ENCODE data around the gene FBLN1.

DNA sequence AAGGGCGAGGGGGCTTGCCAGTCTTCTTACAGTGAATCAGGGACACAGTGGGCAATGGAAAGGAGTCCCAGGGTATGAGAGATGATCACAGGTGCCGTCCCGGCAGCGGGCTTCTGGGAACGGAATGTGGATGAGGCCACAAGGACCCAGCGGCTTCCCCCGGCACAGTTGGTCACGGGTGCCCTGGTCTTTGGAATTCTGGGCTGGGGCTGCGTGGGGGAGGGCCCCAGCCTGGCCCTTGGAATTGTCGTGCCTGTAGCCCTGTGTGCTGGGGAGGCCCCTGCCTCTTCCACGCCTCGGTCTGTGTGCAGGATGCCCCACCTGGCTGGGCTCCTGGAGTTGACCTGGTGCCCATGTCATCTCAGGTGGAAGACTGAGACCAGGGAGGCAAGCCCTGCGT lies 76.6 kb downstream of the FBLN1 start:
- TF ChIP-seq CTCF (IDR thresholded peaks at IDR 0.05) = no peak
- no peak for TF ChIP-seq POLR2AphosphoS5 (IDR thresholded peaks at IDR 0.05)

Data from transverse colon (tissue), 4 donors.